HEK293 (cell line): ENCODE data around the gene ZNF446.

Source experiments
- CTCF ChIA-PET: fragments of 350-600 bp; formaldehyde crosslinking; extraction: SDS; loops from one replicate; lab custom pipeline; 2021; ENCODE audit warnings: antibody characterized with exemption; lab: Yijun Ruan, JAX
- POLR2A ChIA-PET: fragments of 300-600 bp; formaldehyde crosslinking; extraction: SDS; loops from one replicate; lab custom pipeline; 2020; ENCODE audit warnings: antibody characterized with exemption, inconsistent platforms; lab: Yijun Ruan, JAX
- H3K27ac ChIP-seq: fragments of 200-500 bp; sonication (Bioruptor generic); 2 replicates; pipeline ENCODE4 v1.5.1; 2014; ENCODE audit warnings: low read depth, low read length, control low read depth, inconsistent platforms; ENCODE audit errors: extremely low read depth
- H3K36me3 ChIP-seq, 2 experiments: fragments of 200-500 bp in 1 of 2; sonication (Bioruptor generic) in 1 of 2; 1 replicate in 1 of 2; 2 replicates in 1 of 2; pipeline ENCODE4 v1.5.1; 2014 to 2017; ENCODE audit warnings: inconsistent platforms in 2 of 2, low read length in 2 of 2; ENCODE audit not compliant: control insufficient read depth in 2 of 2, insufficient read depth in 1 of 2
- H3K4me1 ChIP-seq: fragments of 200-500 bp; sonication (Bioruptor generic); 2 replicates; pipeline ENCODE4 v1.5.1; 2014; ENCODE audit warnings: mild to moderate bottlenecking, low read length, inconsistent platforms; ENCODE audit not compliant: control insufficient read depth, insufficient read depth
- H3K4me3 ChIP-seq: 2 replicates; pipeline ENCODE4 v1.5.1; 2011; ENCODE audit warnings: low read depth, mild to moderate bottlenecking, control low read depth, low read length, moderate library complexity
- H3K9me3 ChIP-seq: fragments of 200-500 bp; sonication (Bioruptor generic); 2 replicates; pipeline ENCODE4 v1.5.1; 2014; ENCODE audit warnings: low read depth, low read length, inconsistent platforms; ENCODE audit not compliant: control insufficient read depth, insufficient read depth
- BCL11B ChIP-seq: fragments of 450-650 bp; formaldehyde crosslinking; IDR thresholded peaks from 2 replicates; pipeline ENCODE4 v1.5.1; 2016; ENCODE audit warnings: low read depth, missing biosample characterization, missing genetic modification characterization
- EGR2 ChIP-seq: fragments of 450-650 bp; formaldehyde crosslinking; IDR thresholded peaks from 2 replicates; pipeline ENCODE4 v1.5.1; 2016; ENCODE audit warnings: low read depth, missing biosample characterization, missing genetic modification characterization
- ELK4 ChIP-seq: IDR thresholded peaks from 2 replicates; pipeline ENCODE4 v1.6.1; 2011; ENCODE audit warnings: mild to moderate bottlenecking, low read depth, low read length, borderline replicate concordance
- IKZF3 ChIP-seq: fragments of 450-650 bp; IDR thresholded peaks from 2 replicates; pipeline ENCODE4 v1.5.0; 2018; ENCODE audit warnings: missing biosample characterization, mild to moderate bottlenecking, missing genetic modification characterization, moderate library complexity
- REPIN1 ChIP-seq: fragments of 450-650 bp; formaldehyde crosslinking; IDR thresholded peaks from 2 replicates; pipeline ENCODE4 v1.5.1; 2017; ENCODE audit warnings: missing biosample characterization, missing genetic modification characterization, low read depth
- REST ChIP-seq: fragments of 450-650 bp; formaldehyde crosslinking; IDR thresholded peaks from 2 replicates; pipeline ENCODE4 v1.5.1; 2016; ENCODE audit warnings: missing biosample characterization, missing genetic modification characterization
- SP7 ChIP-seq: fragments of 450-650 bp; formaldehyde crosslinking; IDR thresholded peaks from 2 replicates; pipeline ENCODE4 v1.5.1; 2016; ENCODE audit warnings: missing biosample characterization, missing genetic modification characterization
- ZBTB44 ChIP-seq: fragments of 450-650 bp; IDR thresholded peaks from 2 replicates; pipeline ENCODE4 v1.5.1; 2018; ENCODE audit warnings: missing biosample characterization, mild to moderate bottlenecking, missing genetic modification characterization
- ZFHX2 ChIP-seq: fragments of 450-650 bp; formaldehyde crosslinking; conservative IDR thresholded peaks from 2 replicates; pipeline ENCODE4 v1.5.1; 2016; ENCODE audit warnings: missing biosample characterization, missing genetic modification characterization
- ZFP3 ChIP-seq: fragments of 450-650 bp; formaldehyde crosslinking; IDR thresholded peaks from 2 replicates; pipeline ENCODE4 v1.5.1; 2016; ENCODE audit warnings: low read depth, missing biosample characterization, missing genetic modification characterization
- ZNF221 ChIP-seq: fragments of 450-650 bp; formaldehyde crosslinking; IDR thresholded peaks from 2 replicates; pipeline ENCODE4 v1.5.1; 2017; ENCODE audit warnings: missing biosample characterization, missing genetic modification characterization, borderline replicate concordance
- ZNF274 ChIP-seq, 2 experiments: fragments of 200-500 bp in 1 of 2; fragments of 450-650 bp in 1 of 2; sonication (Bioruptor generic) in 1 of 2; formaldehyde crosslinking in 1 of 2; IDR thresholded peaks; 2 replicates each; pipeline versions ENCODE4 v1.5.1 to v1.6.1; 2014 to 2016; ENCODE audit warnings: borderline replicate concordance in 1 of 2, inconsistent platforms in 1 of 2, low read length in 1 of 2, missing biosample characterization in 1 of 2, missing genetic modification characterization in 1 of 2
- ZNF335 ChIP-seq: fragments of 450-650 bp; formaldehyde crosslinking; conservative IDR thresholded peaks from 2 replicates; pipeline ENCODE4 v1.5.1; 2016; ENCODE audit warnings: missing biosample characterization, missing genetic modification characterization
- ZNF341 ChIP-seq: fragments of 450-650 bp; formaldehyde crosslinking; IDR thresholded peaks from 2 replicates; pipeline ENCODE4; 2016; ENCODE audit warnings: low read depth, missing biosample characterization, missing genetic modification characterization
- ZNF398 ChIP-seq: fragments of 450-650 bp; formaldehyde crosslinking; IDR thresholded peaks from 2 replicates; pipeline ENCODE4 v1.5.1; 2017; ENCODE audit warnings: missing biosample characterization, missing genetic modification characterization
- ZNF404 ChIP-seq: fragments of 450-650 bp; formaldehyde crosslinking; IDR thresholded peaks from 2 replicates; pipeline ENCODE4 v1.5.1; 2017; ENCODE audit warnings: missing biosample characterization, missing genetic modification characterization
- ZNF514 ChIP-seq: fragments of 450-650 bp; formaldehyde crosslinking; IDR thresholded peaks from 2 replicates; pipeline ENCODE4 v1.5.1; 2016; ENCODE audit warnings: missing biosample characterization, missing genetic modification characterization
- ZNF558 ChIP-seq: fragments of 450-650 bp; formaldehyde crosslinking; IDR thresholded peaks from 2 replicates; pipeline ENCODE4 v1.5.1; 2016; ENCODE audit warnings: missing biosample characterization, missing genetic modification characterization
- ZNF585B ChIP-seq: fragments of 450-650 bp; formaldehyde crosslinking; IDR thresholded peaks from 2 replicates; pipeline ENCODE4 v1.5.1; 2016; ENCODE audit warnings: missing biosample characterization, missing genetic modification characterization
- ZNF623 ChIP-seq: fragments of 450-650 bp; formaldehyde crosslinking; IDR thresholded peaks from 2 replicates; pipeline ENCODE4 v1.5.1; 2016; ENCODE audit warnings: missing biosample characterization, missing genetic modification characterization
- ZNF629 ChIP-seq: fragments of 450-650 bp; formaldehyde crosslinking; IDR thresholded peaks from 2 replicates; pipeline ENCODE4 v1.5.1; 2017; ENCODE audit warnings: missing biosample characterization, missing genetic modification characterization
- ZNF660 ChIP-seq: fragments of 450-650 bp; IDR thresholded peaks from 2 replicates; pipeline ENCODE4 v1.5.1; 2018; ENCODE audit warnings: missing biosample characterization, mild to moderate bottlenecking, missing genetic modification characterization

The ZNF446 gene

DNA sequence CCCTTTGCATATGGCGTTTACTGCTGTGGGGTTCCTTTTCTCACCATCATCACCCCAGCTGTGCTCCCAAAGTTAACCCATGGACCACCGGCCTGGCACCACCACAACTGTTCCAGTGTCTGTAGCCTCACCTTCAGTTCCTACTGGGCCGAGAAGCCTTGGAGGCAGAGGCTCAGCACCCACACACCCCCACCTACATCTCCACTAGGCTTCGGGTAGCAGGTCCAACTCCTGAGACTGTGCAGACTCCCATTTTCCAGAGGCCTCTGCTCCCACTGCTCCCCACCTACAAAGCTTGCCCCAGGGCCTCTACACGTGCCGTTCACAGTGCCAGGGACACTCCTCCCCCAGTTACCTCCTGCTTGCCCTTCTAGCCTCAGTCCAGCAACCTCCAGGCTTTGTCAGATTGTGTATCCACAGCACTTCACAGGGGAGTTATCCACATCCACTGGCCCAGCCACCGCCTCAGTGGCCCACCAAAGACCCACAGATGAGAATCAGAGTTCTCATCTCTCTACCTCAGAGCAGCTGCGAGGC lies 21.6 kb downstream of the ZNF446 start:
- TF ChIP-seq ZNF341 = 0 out of 2 replicates have a peak, but pooled peaks have one; percentile 22
- peak; percentile 55 for TF ChIP-seq ZNF623 (tag by site-specific recombination)
- peak; percentile 74 for TF ChIP-seq ZFHX2
- no peak for TF ChIP-seq ZNF558 (tag by site-specific recombination)
- TF ChIP-seq ZNF660 (tag by site-specific recombination) = no peak
- peak; percentile 77 for TF ChIP-seq EGR2
- H3K4me1 ChIP-seq = peaks cover 9% of the 10 kb centered on the region
- no peaks in the 10 kb centered on the region; a peak in 1 of 3 replicates for H3K36me3 ChIP-seq
- no peak overlapping the region for H3K27ac ChIP-seq
- ChIA-PET CTCF (interaction anchor here (0.7 to 2.3 kb wide), 2 partner anchors 21 to 90 kb away, joined by 3 to 8 read pairs; partner anchors contain the start of gene ZBTB45), POLR2A (interaction anchor here (1.2 to 1.5 kb wide), 2 partner anchors 89 to 171 kb away, joined by 3 to 4 read pairs; partner anchors contain the start of genes ZNF584 and ZSCAN22)
- H3K9me3 ChIP-seq = no peaks in the 10 kb centered on the region
- H3K4me3 ChIP-seq = no peak overlapping the region

DNA sequence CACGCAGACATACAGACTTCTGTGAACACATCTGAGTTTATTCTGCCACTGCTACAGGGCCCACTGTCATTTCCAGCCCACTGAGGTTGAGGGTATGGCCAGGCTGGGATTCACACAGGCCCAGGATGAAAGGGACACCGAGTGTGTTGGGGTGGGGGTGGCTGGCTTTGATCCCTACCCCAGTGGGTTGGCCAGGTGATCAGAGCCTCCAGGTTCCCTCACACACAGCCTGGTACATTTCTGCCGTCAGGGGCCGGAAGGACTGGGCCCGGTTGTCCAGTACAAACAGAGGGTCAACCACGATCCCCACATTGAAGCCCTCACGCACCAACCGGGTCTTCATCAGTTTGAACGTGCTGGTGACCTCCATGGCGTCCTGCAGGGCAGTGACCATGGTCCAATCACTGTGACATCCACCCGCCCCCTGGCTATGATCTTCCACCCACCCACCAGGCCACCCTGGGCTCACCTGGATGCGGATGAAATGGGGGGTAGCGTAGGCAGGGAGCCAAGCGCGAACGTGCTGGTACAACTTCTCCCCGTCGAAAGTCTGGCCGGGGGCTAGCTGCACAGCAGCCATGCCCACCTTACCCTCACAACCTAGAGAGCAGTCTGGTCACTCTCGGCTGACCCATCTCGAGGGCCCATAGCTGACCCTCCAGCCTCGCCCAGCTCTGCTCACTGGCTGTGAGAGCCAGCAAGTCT lies 22.3 kb downstream of the ZNF446 start:
- Histone ChIP-seq H3K4me1 (peaks cover 9% of the 10 kb centered on the region), H3K9me3 (no peaks in the 10 kb centered on the region), H3K36me3 (no peaks in the 10 kb centered on the region), H3K4me3 (no peak overlapping the region), H3K27ac (peak overlapping the region; percentile 47; the same call in 1 of the 2 replicates)
- ChIA-PET POLR2A (interaction anchor here (1.5 to 2.1 kb wide), 2 partner anchors 46 to 172 kb away, joined by 4 to 7 read pairs; partner anchors contain the start of genes TRIM28 and ZSCAN22), CTCF (interaction anchor here (0.7 to 4.0 kb wide), 2 partner anchors 21 to 91 kb away, joined by 3 to 26 read pairs; partner anchors contain the start of gene ZBTB45)
- TF ChIP-seq REPIN1 (tag by site-specific recombination) (no peak), ZNF335 (tag by site-specific recombination) (no peak), IKZF3 (tag by site-specific recombination) (no peak), ZNF514 (tag by site-specific recombination) (no peak), BCL11B (no peak), ZNF585B (tag by site-specific recombination) (no peak), ELK4 (no peak), ZFP3 (tag by site-specific recombination) (no peak), ZBTB44 (tag by site-specific recombination) (no peak), ZNF398 (no peak), ZNF274 (IDR thresholded peaks at IDR 0.05; ENCODE audit: low read length) (no peak), ZNF274 (tag by site-specific recombination; IDR thresholded peaks at IDR 0.05; ENCODE audit: borderline replicate concordance) (no peak), ZNF629 (tag by site-specific recombination) (no peak), ZNF404 (tag by site-specific recombination) (no peak), REST (tag by site-specific recombination) (no peak), SP7 (tag by site-specific recombination) (no peak), ZNF221 (tag by site-specific recombination) (no peak)
